ENCODE measurements around the gene CD55.
A peak's percentile ranks its signal among the peaks of the same experiment; 100 is the strongest.

Gene CD55

GRCh38 chr1:207335138-207335537 lies 13.7 kb downstream of the CD55 start:
- H3K4me3 ChIP-seq (ENCODE audit: low read depth, low read length): no peak overlapping the region
- TF ChIP-seq CTCF (IDR thresholded peaks at IDR 0.05; ENCODE audit: insufficient read depth, low read depth, low read length, missing control alignments): no peak
- DNase-seq (ENCODE audit: low read depth): no peak

GRCh38 chr1:207335695-207336363 lies 14.4 kb downstream of the CD55 start:
- peak; percentile 14 for TF ChIP-seq CTCF (IDR thresholded peaks at IDR 0.05; ENCODE audit: insufficient read depth, low read depth, low read length, missing control alignments)
- H3K4me3 ChIP-seq (ENCODE audit: low read depth, low read length): no peak overlapping the region
- DNase-seq (ENCODE audit: low read depth): peak; percentile 84

- peak; percentile 87 for DNase-seq (ENCODE audit: low read depth)
- H3K4me3 ChIP-seq (ENCODE audit: low read depth, low read length): no peak overlapping the region
- no peak for TF ChIP-seq CTCF (IDR thresholded peaks at IDR 0.05; ENCODE audit: insufficient read depth, low read depth, low read length, missing control alignments)
Measured at GRCh38 chr1:207336559-207337467, 15.3 kb downstream of the CD55 start.

GRCh38 chr1:207342332-207342731 lies 20.9 kb downstream of the CD55 start:
- H3K4me3 ChIP-seq (ENCODE audit: low read depth, low read length): no peak overlapping the region
- no peak for DNase-seq (ENCODE audit: low read depth)
- no peak for TF ChIP-seq CTCF (IDR thresholded peaks at IDR 0.05; ENCODE audit: insufficient read depth, low read depth, low read length, missing control alignments)

GRCh38 chr1:207343675-207344074 lies 22.2 kb downstream of the CD55 start:
- H3K4me3 ChIP-seq (ENCODE audit: low read depth, low read length): no peak overlapping the region
- no peak for TF ChIP-seq CTCF (IDR thresholded peaks at IDR 0.05; ENCODE audit: insufficient read depth, low read depth, low read length, missing control alignments)
- no peak for DNase-seq (ENCODE audit: low read depth)

- TF ChIP-seq CTCF (IDR thresholded peaks at IDR 0.05; ENCODE audit: insufficient read depth, low read depth, low read length, missing control alignments): no peak
- no peak overlapping the region for H3K4me3 ChIP-seq (ENCODE audit: low read depth, low read length)
- DNase-seq (ENCODE audit: low read depth): no peak
Measured at GRCh38 chr1:207344221-207344620, 22.7 kb downstream of the CD55 start.

Data from GM12865 (cell line).